Spleen (tissue), 11 donors: ENCODE measurements around the gene CITED4. TPM values are rescaled to one million over a fixed set of nuclear protein-coding genes. Genes with fewer than 3 reads are reported as not detected.

ENCODE experiments used
- DNase-seq: peaks from one replicate; pipeline ENCODE4 v3.0.0-alpha.2; 2020
- H3K27ac ChIP-seq, 8 donors: fragments of 200-600 bp; sonication (generic) in 7 of 8; 1 replicate in 4 of 8; 2 replicates in 4 of 8; pipeline versions ENCODE4 v1.5.0 to v1.8.0; 2016 to 2021; ENCODE audit warnings: inconsistent platforms in 4 of 8, mild to moderate bottlenecking in 4 of 8, moderate library complexity in 1 of 8
- H3K27me3 ChIP-seq, 7 donors: fragments of 200-600 bp; sonication (generic) in 6 of 7; replicated peaks in 1 of 7; 1 replicate in 4 of 7; 2 replicates in 3 of 7; pipeline versions ENCODE4 v1.5.0 to v1.8.0; 2016 to 2021; ENCODE audit warnings: inconsistent platforms in 3 of 7, mild to moderate bottlenecking in 1 of 7
- H3K36me3 ChIP-seq, 6 donors: fragments of 200-600 bp; sonication (generic) in 5 of 6; 1 replicate in 4 of 6; 2 replicates in 2 of 6; pipeline versions ENCODE4 v1.5.0 to v1.8.0; 2016 to 2021; ENCODE audit warnings: inconsistent platforms in 2 of 6
- H3K4me1 ChIP-seq, 6 donors: fragments of 200-600 bp; sonication (generic) in 5 of 6; 1 replicate in 3 of 6; 2 replicates in 3 of 6; pipeline versions ENCODE4 v1.5.0 to v1.8.0; 2016 to 2021; ENCODE audit warnings: inconsistent platforms in 3 of 6
- H3K4me3 ChIP-seq, 8 donors: fragments of 200-600 bp; sonication (generic) in 7 of 8; 1 replicate in 4 of 8; 2 replicates in 4 of 8; pipeline versions ENCODE4 v1.5.0 to v1.8.0; 2016 to 2021; ENCODE audit warnings: inconsistent platforms in 4 of 8, mild to moderate bottlenecking in 4 of 8, moderate library complexity in 2 of 8
- H3K9me3 ChIP-seq, 8 donors: fragments of 200-600 bp; sonication (generic) in 7 of 8; 1 replicate in 4 of 8; 2 replicates in 4 of 8; pipeline versions ENCODE4 v1.5.0 to v1.8.0; 2016 to 2021; ENCODE audit warnings: inconsistent platforms in 4 of 8
- CTCF ChIP-seq, 11 experiments: fragments of 200-600 bp in 7 of 11; fragments of 450-650 bp in 4 of 11; sonication (generic) in 4 of 11; IDR thresholded peaks in 8 of 11; conservative IDR thresholded peaks in 3 of 11; 1 replicate in 7 of 11; 2 replicates in 4 of 11; pipeline versions ENCODE4 v1.4.0 to v1.8.0; 2016 to 2021; ENCODE audit warnings: antibody characterized with exemption in 11 of 11, inconsistent platforms in 4 of 11, mild to moderate bottlenecking in 1 of 11
- POLR2A ChIP-seq, 3 donors: fragments of 450-650 bp; IDR thresholded peaks; one replicate each; pipeline ENCODE4 v1.5.1; 2017; ENCODE audit warnings: antibody characterized with exemption in 3 of 3, mild to moderate bottlenecking in 1 of 3
- POLR2AphosphoS5 ChIP-seq, 3 donors: sonication (generic); formaldehyde crosslinking; IDR thresholded peaks; one replicate each; pipeline ENCODE4 v1.5.1; 2017; ENCODE audit warnings: antibody characterized with exemption in 3 of 3
- WGBS, 5 donors: extraction: QIAGEN DNeasy Blood & Tissue Kit in 3 of 5; methylation state at CpG; one replicate each; pipeline versions ENCODE4 v1.1.5 to v1.1.7; 2013 to 2018; 5-methylcytosine and 5-hydroxymethylcytosine counted together
- intact Hi-C: fragments of 100-400 bp; cut with DNase I; formaldehyde crosslinking; loops from one replicate; pipeline ENCODE4 v1.15.0; 2023; ENCODE audit warnings: low total_unique reads
- polyA plus RNA-seq, 3 donors: library from polyadenylated mRNA; stranded (reverse); fragments of 200-250 nt; gene quantifications; one replicate each; pipeline ENCODE4 v1.2.1, GENCODE V29; 2013
- total RNA-seq, 7 donors: library from RNA; depleted of rRNA in 3 of 7; stranded (reverse); fragments of >200 nt in 3 of 7; fragmentation: NEBNext Ultra II Directional in 4 of 7; extraction: Animal tissue kit (Norgen Biotek cat#: 25700) in 4 of 7; gene quantifications; one replicate each; pipeline versions ENCODE4 v1.1.0 to v1.2.1, GENCODE V29; 2016 to 2021
- donor health status: healthy with polysubstance abuse.
- donor health status: DM: no; HTN: no; CAD: no; lungs with moderate emphysema.
- donor health status: DM: no; HTN: no; CAD: no.
- donor health status: Bipolar disorder and iron deficiency.
- donor health status: healthy.
- donor health status: DM: no; HTN: no; CAD: no.
- donor health status: DM: yes; HTN: yes; CAD: no.

CITED4 gene
- total and polyA plus RNA-seq, 10 donors = 10.0 to 98.8 (median 46.8) TPM

- no peak overlapping the region for H3K4me3 ChIP-seq
- H3K9me3 ChIP-seq = no peaks in the 10 kb centered on the region
- H3K27ac ChIP-seq = no peak overlapping the region
- no peaks in the 10 kb centered on the region for H3K36me3 ChIP-seq
- H3K27me3 ChIP-seq = peaks cover 0 to 14% (median 3%) of the 10 kb centered on the region in 7 donors
- 83 to 94% (median 85%) methylated on average over 4 of the region's 4 CpGs for WGBS, 5 donors
- TF ChIP-seq CTCF (IDR thresholded peaks at IDR 0.05 in 8 of 11, conservative IDR thresholded peaks at IDR 0.05 in 3 of 11) (no peak), POLR2A (IDR thresholded peaks at IDR 0.05) (no peak), POLR2AphosphoS5 (IDR thresholded peaks at IDR 0.05) (no peak)
- intact Hi-C loops = no loop called here
- no peak for DNase-seq
- H3K4me1 ChIP-seq = peaks cover 8 to 32% (median 20%) of the 10 kb centered on the region in 6 donors
Observed at GRCh38 chr1:40823345-40823744, 38.8 kb downstream of the CITED4 start.

GRCh38 chr1:40822890-40823289, 39.3 kb downstream of the CITED4 start:
- H3K4me3 ChIP-seq = no peak overlapping the region
- peaks cover 8 to 37% (median 24%) of the 10 kb centered on the region in 6 donors for H3K4me1 ChIP-seq
- WGBS, 5 donors = 79 to 97% (median 92%) methylated on average over 12 of the region's 12 CpGs
- no peaks in the 10 kb centered on the region for H3K9me3 ChIP-seq
- no peaks in the 10 kb centered on the region for H3K36me3 ChIP-seq
- no peak for TF ChIP-seq CTCF (IDR thresholded peaks at IDR 0.05 in 8 of 11, conservative IDR thresholded peaks at IDR 0.05 in 3 of 11)
- TF ChIP-seq POLR2A (IDR thresholded peaks at IDR 0.05) = no peak
- no peak for TF ChIP-seq POLR2AphosphoS5 (IDR thresholded peaks at IDR 0.05)
- intact Hi-C loops = no loop called here
- no peak overlapping the region for H3K27ac ChIP-seq
- no peak for DNase-seq
- H3K27me3 ChIP-seq = peaks cover 0 to 19% (median 7%) of the 10 kb centered on the region in 7 donors

- Histone ChIP-seq H3K27ac (no peak overlapping the region), H3K4me3 (no peak overlapping the region), H3K27me3 (peaks cover 0 to 27% (median 10%) of the 10 kb centered on the region in 7 donors), H3K36me3 (no peaks in the 10 kb centered on the region), H3K9me3 (no peaks in the 10 kb centered on the region), H3K4me1 (peaks cover 8 to 35% (median 25%) of the 10 kb centered on the region in 6 donors)
- intact Hi-C loops = no loop called here
- no peak for DNase-seq
- TF ChIP-seq POLR2AphosphoS5 (IDR thresholded peaks at IDR 0.05) (no peak), POLR2A (IDR thresholded peaks at IDR 0.05) (no peak), CTCF (IDR thresholded peaks at IDR 0.05 in 8 of 11, conservative IDR thresholded peaks at IDR 0.05 in 3 of 11) (no peak)
- WGBS, 5 donors = 59 to 85% (median 63%) methylated on average over 6 of the region's 6 CpGs
Observed at GRCh38 chr1:40820911-40821693, 41.1 kb downstream of the CITED4 start.

GRCh38 chr1:40820251-40820797, 41.8 kb downstream of the CITED4 start:
- no peak for DNase-seq
- Histone ChIP-seq H3K4me1 (peaks cover 3 to 27% (median 18%) of the 10 kb centered on the region in 6 donors), H3K9me3 (no peaks in the 10 kb centered on the region), H3K27ac (no peak overlapping the region), H3K27me3 (peaks cover 0 to 27% (median 10%) of the 10 kb centered on the region in 7 donors), H3K36me3 (no peaks in the 10 kb centered on the region), H3K4me3 (no peak overlapping the region)
- TF ChIP-seq CTCF (IDR thresholded peaks at IDR 0.05 in 8 of 11, conservative IDR thresholded peaks at IDR 0.05 in 3 of 11) = no peak
- no peak for TF ChIP-seq POLR2AphosphoS5 (IDR thresholded peaks at IDR 0.05)
- no peak for TF ChIP-seq POLR2A (IDR thresholded peaks at IDR 0.05)
- WGBS, 5 donors = 80 to 91% (median 84%) methylated on average over 2 to 3 of the region's 3 CpGs
- intact Hi-C loops = no loop called here
